K562 (cell line): ENCODE results near the gene NOS1. TPM values are rescaled to one million over a fixed set of nuclear protein-coding genes. Genes with fewer than 3 reads are reported as not detected.

ENCODE experiments used
- ATAC-seq: fragments of 200-7000 bp; cut with Tn5 transposase; 3 replicates; pipeline ENCODE4 v1.9.1; 2020; ENCODE audit warnings: moderate library complexity
- BruUV-seq: library from RNA; stranded (reverse); fragments of 400-500 nt; replicated peaks from 2 replicates; lab custom pipeline; 2021; lab: Mats Ljungman, UMichigan
- CTCF ChIA-PET: fragments of 300-600 bp; formaldehyde crosslinking; extraction: SDS; loops from one replicate; lab custom pipeline; 2021; ENCODE audit warnings: low intra/inter-chr PET ratio; lab: Yijun Ruan, JAX
- POLR2A ChIA-PET: fragments of 300-600, 350-650 bp; sonication (Branson Sonifier 250); formaldehyde crosslinking; extraction: SDS; loops from one replicate; lab custom pipeline; 2021; ENCODE audit warnings: antibody characterized with exemption, inconsistent platforms; lab: Yijun Ruan, JAX
- DNase-seq, 4 experiments: peaks; one replicate each; pipeline versions ENCODE4 v3.0.0 to v3.0.0-alpha.2; 2011 to 2018; ENCODE audit warnings: low spot score in 3 of 4, mixed read lengths in 3 of 4; ENCODE audit errors: extremely low read depth in 1 of 4
- FAIRE-seq: peaks from 2 replicates; lab custom pipeline; 2011; peaks lifted over from hg19 to GRCh38; lab: Jason Lieb, UNC
- H2AFZ ChIP-seq: 2 replicates; pipeline ENCODE4 v1.6.0; 2011; ENCODE audit warnings: low read depth, low read length, control low read depth, inconsistent platforms
- H3K27ac ChIP-seq: fragments of 200-600 bp; 3 replicates; pipeline ENCODE4 v1.8.0; 2011; ENCODE audit warnings: low read depth, mild to moderate bottlenecking, control low read depth, inconsistent platforms, low read length, moderate library complexity, mixed read lengths; ENCODE audit errors: extremely low read depth
- H3K27me3 ChIP-seq, 2 experiments: fragments of 300-600 bp in 1 of 2; 2 replicates in 1 of 2; 3 replicates in 1 of 2; pipeline versions ENCODE4 v1.6.0 to v1.8.0; 2011; ENCODE audit warnings: inconsistent platforms in 2 of 2, low read length in 2 of 2, mild to moderate bottlenecking in 1 of 2, mixed read lengths in 1 of 2, moderate library complexity in 1 of 2; ENCODE audit not compliant: control insufficient read depth in 2 of 2, insufficient read depth in 2 of 2
- H3K36me3 ChIP-seq: fragments of 300-600 bp; 3 replicates; pipeline ENCODE4 v1.8.0; 2011; ENCODE audit warnings: mild to moderate bottlenecking, low read length, inconsistent platforms; ENCODE audit not compliant: control insufficient read depth, insufficient read depth
- H3K4me1 ChIP-seq, 2 experiments: fragments of 200-600 bp in 1 of 2; replicated peaks in 1 of 2; 2 replicates in 1 of 2; 3 replicates in 1 of 2; pipeline versions ENCODE4 v1.5.1 to v1.8.0; 2011; ENCODE audit warnings: inconsistent platforms in 2 of 2, low read length in 2 of 2, mild to moderate bottlenecking in 1 of 2, mixed read lengths in 1 of 2, moderate library complexity in 1 of 2; ENCODE audit not compliant: control insufficient read depth in 2 of 2, insufficient read depth in 2 of 2
- H3K4me2 ChIP-seq: 2 replicates; pipeline ENCODE4 v1.6.1; 2011; ENCODE audit warnings: low read length, control low read depth, inconsistent platforms, mixed read lengths; ENCODE audit not compliant: insufficient read depth
- H3K4me3 ChIP-seq: fragments of 200-600 bp; sonication (generic), shearing (Covaris generic); 2 replicates; pipeline ENCODE4 v1.5.1; 2016; ENCODE audit warnings: control low read depth, inconsistent platforms
- H3K79me2 ChIP-seq: fragments of 200-600 bp; 3 replicates; pipeline ENCODE4 v1.8.0; 2011; ENCODE audit warnings: low read length, inconsistent platforms; ENCODE audit not compliant: control insufficient read depth, insufficient read depth
- H3K9ac ChIP-seq, 2 experiments: 2 replicates each; pipeline versions ENCODE4 v1.6.0 to v1.6.1; 2011; ENCODE audit warnings: low read depth in 2 of 2, low read length in 2 of 2, control low read depth in 1 of 2, inconsistent platforms in 1 of 2, mild to moderate bottlenecking in 1 of 2, mixed read lengths in 1 of 2; ENCODE audit not compliant: insufficient read depth in 1 of 2
- H3K9me1 ChIP-seq: one replicate; pipeline ENCODE4 v1.6.0; 2011; ENCODE audit warnings: inconsistent platforms, mild to moderate bottlenecking, low read length, moderate library complexity; ENCODE audit not compliant: control insufficient read depth, insufficient read depth
- H3K9me3 ChIP-seq: replicated peaks from 2 replicates; pipeline ENCODE4 v1.5.1; 2011; ENCODE audit warnings: low read depth, low read length, inconsistent platforms; ENCODE audit not compliant: control insufficient read depth, insufficient read depth
- H4K20me1 ChIP-seq: replicated peaks from 2 replicates; pipeline ENCODE4 v1.6.1; 2011; ENCODE audit warnings: low read length, inconsistent platforms, mixed read lengths; ENCODE audit not compliant: control insufficient read depth, insufficient read depth
- FOXM1 ChIP-seq, 2 experiments: fragments of 450-650 bp in 1 of 2; sonication (generic) in 1 of 2; formaldehyde crosslinking in 1 of 2; IDR thresholded peaks; 2 replicates each; pipeline versions ENCODE4 v1.6.1 to v1.9.0; 2017 to 2022; ENCODE audit warnings: low read depth in 2 of 2, mild to moderate bottlenecking in 2 of 2, missing genetic modification reagents in 1 of 2, moderate library complexity in 1 of 2
- HDAC3 ChIP-seq: fragments of 450-650 bp; IDR thresholded peaks from 2 replicates; pipeline ENCODE4 v1.6.1; 2018; ENCODE audit warnings: borderline replicate concordance, mild to moderate bottlenecking, moderate library complexity; ENCODE audit not compliant: partially characterized antibody
- KLF6 ChIP-seq: fragments of 250-450 bp; sonication (Bioruptor Pico); IDR thresholded peaks from 2 replicates; pipeline ENCODE4 v1.4.0; 2020; ENCODE audit warnings: mild to moderate bottlenecking, moderate library complexity, borderline replicate concordance
- MAZ ChIP-seq, 2 experiments: fragments of 450-650 bp in 1 of 2; sonication (generic) in 1 of 2; formaldehyde crosslinking; IDR thresholded peaks in 1 of 2; conservative IDR thresholded peaks in 1 of 2; 2 replicates each; pipeline versions ENCODE4 v1.4.0 to v1.5.0; 2020; ENCODE audit warnings: mild to moderate bottlenecking in 1 of 2, missing genetic modification reagents in 1 of 2
- POLR2G ChIP-seq: fragments of 200-400 bp; formaldehyde crosslinking; IDR thresholded peaks from 2 replicates; pipeline ENCODE4 v1.6.1; 2017; ENCODE audit warnings: low read depth, mild to moderate bottlenecking, antibody characterized with exemption, low read length, moderate library complexity
- PRMT5 ChIP-seq: sonication (generic); formaldehyde crosslinking; IDR thresholded peaks from 2 replicates; pipeline ENCODE4 v1.5.0; 2020; ENCODE audit warnings: missing genetic modification reagents
- SP1 ChIP-seq: sonication (generic); formaldehyde crosslinking; IDR thresholded peaks from 2 replicates; pipeline ENCODE4 v1.8.1; 2022; ENCODE audit warnings: mild to moderate bottlenecking, missing genetic modification reagents
- ZBTB26 ChIP-seq: fragments of 450-650 bp; formaldehyde crosslinking; IDR thresholded peaks from 2 replicates; pipeline ENCODE4 v1.4.0; 2022; ENCODE audit warnings: missing genetic modification characterization
- ZNF696 ChIP-seq: fragments of 250-450 bp; sonication (Bioruptor Pico); conservative IDR thresholded peaks from 2 replicates; pipeline ENCODE4 v1.4.0; 2020; ENCODE audit warnings: mild to moderate bottlenecking, moderate library complexity
- ZZZ3 ChIP-seq: fragments of 450-650 bp; IDR thresholded peaks from 2 replicates; pipeline ENCODE4 v1.6.1; 2016; ENCODE audit warnings: antibody characterized with exemption, mild to moderate bottlenecking, moderate library complexity
- WGBS: fragments of 100-300 bp; shearing (Covaris generic); methylation state at CpG from one replicate; pipeline ENCODE4 v1.1.6; 2016; ENCODE audit warnings: low coverage, mixed read lengths; ENCODE audit not compliant: insufficient coverage; ENCODE audit errors: missing lambda C conversion rate; 5-methylcytosine and 5-hydroxymethylcytosine counted together
- in situ Hi-C: fragments of 300-500 bp; cut with MboI; formaldehyde crosslinking; loops from 4 replicates; pipeline ENCODE4 v1.15.0; 2018; ENCODE audit warnings: inconsistent platforms, mixed read lengths
- intact Hi-C: fragments of 100-400 bp; cut with micrococcal nuclease; formaldehyde crosslinking; loops from 2 replicates; pipeline ENCODE4 v1.14.2; 2022
- polyA plus RNA-seq, 8 experiments: library from polyadenylated mRNA; depleted of rRNA in 4 of 8; stranded (reverse) in 5 of 8; unstranded in 3 of 8; fragments of >200 nt; fragmentation: Nextera tagmentation in 2 of 8; fragmentation: Illumina TruSeq in 1 of 8; extraction: Ambion mirVana in 2 of 8; extraction: Trizol in 1 of 8; gene quantifications; 2 replicates each; pipeline versions ENCODE4 v1.2.1 to v1.2.3, GENCODE V29; 2011 to 2014; ENCODE audit warnings: inconsistent platforms in 1 of 8, missing spikeins in 1 of 8
- total RNA-seq, 7 experiments: library from RNA; depleted of rRNA in 6 of 7; stranded (reverse); fragments of >200 nt in 6 of 7; fragmentation: Illumina TruSeq in 2 of 7; extraction: Trizol in 2 of 7; gene quantifications; 2 replicates each; pipeline versions ENCODE4 v1.2.1 to v1.2.3, GENCODE V29; 2011 to 2021; ENCODE audit warnings: low replicate concordance in 1 of 7

Gene NOS1
- total and polyA plus RNA-seq, 9 of the 15 experiments (the other 6 are each of a cell fraction or from before 2014, with no cell fraction given), result not detected

- Histone ChIP-seq H2AFZ (no peak overlapping the region), H4K20me1 (peaks cover 2% of the 10 kb centered on the region; the same call in 1 of the 2 replicates), H3K9me1 (no peaks in the 10 kb centered on the region), H3K27ac (no peak overlapping the region), H3K9ac (no peak overlapping the region), H3K79me2 (no peaks in the 10 kb centered on the region), H3K27me3 (peaks cover 10 to 19% of the 10 kb centered on the region in 2 experiments; a peak in 3 of 5 replicates), H3K4me1 (0 out of 5 replicates have a peak, but pooled peaks cover 0 to 2% of the 10 kb centered on the region in 2 experiments), H3K4me3 (no peak overlapping the region), H3K4me2 (no peak overlapping the region), H3K9me3 (no peaks in the 10 kb centered on the region), H3K36me3 (no peaks in the 10 kb centered on the region)
- DNase-seq, result no peak
- intact Hi-C loops (no loop called here), in situ Hi-C loops (no loop called here)
- TF ChIP-seq ZNF696 (CRISPR knock-in tag) (no peak), ZZZ3 (no peak), SP1 (CRISPR knock-in tag) (no peak), KLF6 (no peak), POLR2G (no peak), FOXM1 (IDR thresholded peaks at IDR 0.05; ENCODE audit: low read depth) (no peak), FOXM1 (CRISPR knock-in tag; IDR thresholded peaks at IDR 0.05; ENCODE audit: low read depth) (no peak), HDAC3 (no peak), MAZ (CRISPR knock-in tag; conservative IDR thresholded peaks at IDR 0.05 in 1 of 2, IDR thresholded peaks at IDR 0.05 in 1 of 2) (no peak), ZBTB26 (CRISPR knock-in tag) (no peak), PRMT5 (no peak)
- FAIRE-seq, result no peak
- ChIA-PET CTCF (no interaction called here), POLR2A (interaction anchor here (0.5 kb wide), 1 partner anchor 236 kb away, joined by 3 read pairs; no protein-coding TSS in a partner anchor)
- no peak for ATAC-seq
- WGBS, result under 1% methylated on average over 9 of the region's 9 CpGs
- BruUV-seq, result no TSS peak
Measured at GRCh38 chr12:117241697-117242096, 119.7 kb downstream of the NOS1 start.
